ENCODE results near the gene KCNG3. TPM values are rescaled to one million over a fixed set of nuclear protein-coding genes. Genes with fewer than 3 reads are reported as not detected.

KCNG3 gene
- total RNA-seq, 1 experiment from 2014 or later: not detected

GRCh38 chr2:42464631-42465030 is 29.2 kb downstream of the KCNG3 start:
- Mint-ChIP-seq H3K36me3 (ENCODE audit: insufficient read depth, unreplicated experiment) (no peaks in the 10 kb centered on the region), H3K27ac (ENCODE audit: low read depth, unreplicated experiment) (no peak overlapping the region), H3K9me3 (ENCODE audit: unreplicated experiment) (no peaks in the 10 kb centered on the region), H3K4me3 (ENCODE audit: unreplicated experiment) (no peak overlapping the region), H3K27me3 (ENCODE audit: insufficient read depth, unreplicated experiment) (no peaks in the 10 kb centered on the region), H3K4me1 (ENCODE audit: insufficient read depth, unreplicated experiment) (no peaks in the 10 kb centered on the region)
- TF ChIP-seq, protein P1, sequence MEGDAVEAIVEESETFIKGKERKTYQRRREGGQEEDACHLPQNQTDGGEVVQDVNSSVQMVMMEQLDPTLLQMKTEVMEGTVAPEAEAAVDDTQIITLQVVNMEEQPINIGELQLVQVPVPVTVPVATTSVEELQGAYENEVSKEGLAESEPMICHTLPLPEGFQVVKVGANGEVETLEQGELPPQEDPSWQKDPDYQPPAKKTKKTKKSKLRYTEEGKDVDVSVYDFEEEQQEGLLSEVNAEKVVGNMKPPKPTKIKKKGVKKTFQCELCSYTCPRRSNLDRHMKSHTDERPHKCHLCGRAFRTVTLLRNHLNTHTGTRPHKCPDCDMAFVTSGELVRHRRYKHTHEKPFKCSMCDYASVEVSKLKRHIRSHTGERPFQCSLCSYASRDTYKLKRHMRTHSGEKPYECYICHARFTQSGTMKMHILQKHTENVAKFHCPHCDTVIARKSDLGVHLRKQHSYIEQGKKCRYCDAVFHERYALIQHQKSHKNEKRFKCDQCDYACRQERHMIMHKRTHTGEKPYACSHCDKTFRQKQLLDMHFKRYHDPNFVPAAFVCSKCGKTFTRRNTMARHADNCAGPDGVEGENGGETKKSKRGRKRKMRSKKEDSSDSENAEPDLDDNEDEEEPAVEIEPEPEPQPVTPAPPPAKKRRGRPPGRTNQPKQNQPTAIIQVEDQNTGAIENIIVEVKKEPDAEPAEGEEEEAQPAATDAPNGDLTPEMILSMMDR (IDR thresholded peaks at IDR 0.05; ENCODE audit: unreplicated experiment): no peak
- ChIA-PET POLR2A (no interaction called here), CTCF (interaction anchor here (0.8 to 1.2 kb wide), 2 partner anchors 10 to 26 kb away, joined by 3 read pairs; no protein-coding TSS in a partner anchor)
- intact Hi-C loops (cut with micrococcal nuclease): no loop called here
- no TSS peak for BruUV-seq (replicated peaks)
- DNase-seq (ENCODE audit: unreplicated experiment): no peak

- ChIA-PET CTCF (no interaction called here), POLR2A (interaction anchor here (0.6 kb wide), 1 partner anchor 35 kb away, joined by 3 read pairs; no protein-coding TSS in a partner anchor)
- Mint-ChIP-seq H3K36me3 (ENCODE audit: insufficient read depth, unreplicated experiment) (no peaks in the 10 kb centered on the region), H3K27me3 (ENCODE audit: insufficient read depth, unreplicated experiment) (no peaks in the 10 kb centered on the region), H3K4me3 (ENCODE audit: unreplicated experiment) (no peak overlapping the region), H3K27ac (ENCODE audit: low read depth, unreplicated experiment) (no peak overlapping the region), H3K9me3 (ENCODE audit: unreplicated experiment) (no peaks in the 10 kb centered on the region), H3K4me1 (ENCODE audit: insufficient read depth, unreplicated experiment) (peaks cover 7% of the 10 kb centered on the region)
- no peak for DNase-seq (ENCODE audit: unreplicated experiment)
- no TSS peak for BruUV-seq (replicated peaks)
- intact Hi-C loops (cut with micrococcal nuclease): no loop called here
- TF ChIP-seq, protein P1 (IDR thresholded peaks at IDR 0.05; ENCODE audit: unreplicated experiment): no peak
Measured at GRCh38 chr2:42463570-42463969, 30.2 kb downstream of the KCNG3 start.

DNA sequence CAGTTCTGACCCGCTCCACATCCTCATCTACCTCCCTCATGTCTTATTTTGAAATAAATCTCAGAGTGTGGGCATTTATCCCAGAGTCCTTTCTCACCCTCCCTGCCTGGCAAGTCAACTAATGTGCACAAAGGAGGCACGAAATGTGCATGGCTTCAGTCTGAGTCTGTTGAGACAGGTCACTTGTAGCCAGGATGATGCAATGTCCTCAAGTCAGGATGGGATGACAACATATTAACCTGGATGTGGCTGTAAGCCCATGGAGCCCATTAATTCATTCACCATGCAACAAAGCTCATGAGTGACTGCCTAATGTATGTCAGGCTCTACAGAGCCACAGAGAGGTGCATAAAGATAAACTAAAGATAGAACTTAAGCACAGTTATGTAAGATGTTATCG is 34.5 kb downstream of the KCNG3 start:
- TF ChIP-seq, protein P1 (IDR thresholded peaks at IDR 0.05; ENCODE audit: unreplicated experiment): no peak
- H3K27me3 Mint-ChIP-seq (ENCODE audit: insufficient read depth, unreplicated experiment): no peaks in the 10 kb centered on the region
- ChIA-PET POLR2A (no interaction called here), CTCF (interaction anchor here (0.7 kb wide), 1 partner anchor 37 kb away, joined by 3 read pairs; no protein-coding TSS in a partner anchor)
- no peak for DNase-seq (ENCODE audit: unreplicated experiment)
- H3K9me3 Mint-ChIP-seq (ENCODE audit: unreplicated experiment): no peaks in the 10 kb centered on the region
- H3K4me3 Mint-ChIP-seq (ENCODE audit: unreplicated experiment): no peak overlapping the region
- intact Hi-C loops (cut with micrococcal nuclease): no loop called here
- H3K27ac Mint-ChIP-seq (ENCODE audit: low read depth, unreplicated experiment): no peak overlapping the region
- no TSS peak for BruUV-seq (replicated peaks)
- no peaks in the 10 kb centered on the region for H3K36me3 Mint-ChIP-seq (ENCODE audit: insufficient read depth, unreplicated experiment)
- peaks cover 12% of the 10 kb centered on the region for H3K4me1 Mint-ChIP-seq (ENCODE audit: insufficient read depth, unreplicated experiment)

GRCh38 chr2:42458396-42458795 is 35.4 kb downstream of the KCNG3 start:
- Mint-ChIP-seq H3K4me1 (ENCODE audit: insufficient read depth, unreplicated experiment) (peaks cover 12% of the 10 kb centered on the region), H3K4me3 (ENCODE audit: unreplicated experiment) (no peak overlapping the region), H3K36me3 (ENCODE audit: insufficient read depth, unreplicated experiment) (no peaks in the 10 kb centered on the region), H3K27me3 (ENCODE audit: insufficient read depth, unreplicated experiment) (no peaks in the 10 kb centered on the region), H3K27ac (ENCODE audit: low read depth, unreplicated experiment) (no peak overlapping the region), H3K9me3 (ENCODE audit: unreplicated experiment) (no peaks in the 10 kb centered on the region)
- TF ChIP-seq, protein P1 (IDR thresholded peaks at IDR 0.05; ENCODE audit: unreplicated experiment): no peak
- no peak for DNase-seq (ENCODE audit: unreplicated experiment)
- ChIA-PET CTCF (no interaction called here), POLR2A (no interaction called here)
- intact Hi-C loops (cut with micrococcal nuclease): no loop called here
- no TSS peak for BruUV-seq (replicated peaks)
